Raji (cell line): ENCODE data around the gene SLC44A1.

Source experiments
- POLR2A ChIP-seq: IDR thresholded peaks from 2 replicates; pipeline ENCODE4 v1.6.1; 2011; ENCODE audit warnings: low read depth, low read length, control low read depth; ENCODE audit not compliant: insufficient read depth

The SLC44A1 gene

DNA sequence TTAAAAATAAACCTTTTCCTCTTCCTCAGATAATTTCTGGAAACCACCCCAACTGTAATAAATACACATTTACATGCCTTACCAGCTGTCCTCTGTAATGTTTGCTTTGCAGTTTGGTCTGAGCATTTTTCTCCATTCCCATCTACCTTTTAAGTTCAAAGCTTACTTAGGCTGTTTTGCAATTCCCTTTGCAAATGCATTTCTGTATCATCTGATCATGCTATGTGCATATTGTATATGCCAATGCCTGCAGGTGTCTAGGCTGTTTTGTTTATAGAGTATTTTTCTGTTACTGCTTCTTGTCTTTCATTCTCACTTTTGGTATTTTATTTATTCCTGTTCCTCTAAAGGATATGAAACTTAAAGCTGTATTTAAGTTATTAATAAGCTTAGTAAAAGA is 86.3 kb downstream of the SLC44A1 start:
- TF ChIP-seq POLR2A: no peak

DNA sequence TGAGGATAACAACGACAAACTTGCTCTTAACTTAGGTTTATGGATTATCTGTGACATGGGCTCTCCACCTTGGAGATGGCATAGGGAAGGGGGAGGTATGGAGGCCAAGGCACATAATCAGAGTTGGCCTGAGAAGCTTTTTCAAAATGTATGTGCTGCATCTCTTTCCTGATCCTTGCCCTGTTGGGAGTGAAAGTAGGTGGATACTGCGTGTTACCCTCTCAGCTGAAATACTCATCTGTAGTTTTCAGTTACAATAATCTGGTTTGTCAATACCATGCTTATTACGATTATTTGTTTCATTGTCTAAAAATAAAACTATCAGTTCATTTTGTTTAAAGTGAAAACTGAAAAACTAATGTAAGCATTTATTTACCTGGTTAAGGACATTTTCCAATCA is 86.7 kb downstream of the SLC44A1 start:
- TF ChIP-seq POLR2A: no peak

- no peak for TF ChIP-seq POLR2A
Measured at GRCh38 chr9:105331755-105332154, 87.3 kb downstream of the SLC44A1 start.

GRCh38 chr9:105332471-105332870 is 88.0 kb downstream of the SLC44A1 start:
- TF ChIP-seq POLR2A: no peak

GRCh38 chr9:105333076-105333475 is 88.6 kb downstream of the SLC44A1 start:
- no peak for TF ChIP-seq POLR2A

GRCh38 chr9:105333811-105334210 is 89.4 kb downstream of the SLC44A1 start:
- TF ChIP-seq POLR2A: no peak

GRCh38 chr9:105338308-105338707 is 93.9 kb downstream of the SLC44A1 start:
- no peak for TF ChIP-seq POLR2A

- no peak for TF ChIP-seq POLR2A
Measured at GRCh38 chr9:105339849-105340248, 95.4 kb downstream of the SLC44A1 start.

DNA sequence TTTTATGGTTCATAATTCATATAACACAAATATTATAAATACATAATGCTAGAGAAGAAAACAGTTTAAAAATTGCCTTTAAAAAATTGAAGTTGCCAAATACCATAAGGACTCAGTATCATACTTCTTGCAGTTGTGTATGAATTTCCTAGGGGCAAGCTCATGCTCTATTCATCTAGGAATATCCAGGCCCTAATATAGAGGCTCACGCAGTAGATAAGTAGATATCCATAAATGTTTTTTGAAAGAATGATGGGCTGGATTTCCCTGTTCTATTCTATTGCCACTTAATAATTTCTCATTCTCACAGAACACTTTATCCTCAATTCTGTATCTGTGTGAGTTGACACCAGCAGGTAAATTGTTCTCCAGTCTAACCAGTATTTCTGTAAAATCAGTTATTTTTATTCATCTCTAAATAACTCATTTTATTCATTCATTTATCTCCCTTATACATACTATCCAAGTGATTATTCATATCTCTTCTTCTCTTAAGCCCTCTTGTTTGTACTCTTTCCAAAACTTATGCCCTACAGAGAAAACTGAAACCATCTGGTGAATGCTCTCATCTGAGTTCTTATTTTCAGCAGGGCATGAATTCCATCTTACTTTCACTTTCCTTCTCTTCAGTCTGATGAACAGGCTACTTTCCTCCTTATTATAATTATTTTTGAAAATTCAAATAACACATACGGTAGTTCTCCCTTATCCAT is 97.1 kb downstream of the SLC44A1 start:
- no peak for TF ChIP-seq POLR2A

DNA sequence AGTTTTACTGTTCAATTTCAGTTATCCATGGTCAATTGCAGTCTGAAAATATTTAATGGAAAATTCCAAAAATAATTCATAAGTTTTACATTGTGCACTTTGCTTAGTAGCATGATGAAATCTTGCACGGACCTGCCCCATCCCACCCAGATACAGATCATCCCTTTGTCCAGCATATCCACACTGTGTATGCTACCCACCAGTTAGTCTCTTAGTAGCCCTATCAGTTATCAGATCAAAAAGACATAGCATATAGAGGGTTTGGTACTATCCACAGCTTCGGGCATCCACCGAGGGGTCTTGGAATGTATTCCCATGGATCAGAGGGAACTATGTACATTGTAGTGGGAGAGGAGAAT is 97.7 kb downstream of the SLC44A1 start:
- no peak for TF ChIP-seq POLR2A

DNA sequence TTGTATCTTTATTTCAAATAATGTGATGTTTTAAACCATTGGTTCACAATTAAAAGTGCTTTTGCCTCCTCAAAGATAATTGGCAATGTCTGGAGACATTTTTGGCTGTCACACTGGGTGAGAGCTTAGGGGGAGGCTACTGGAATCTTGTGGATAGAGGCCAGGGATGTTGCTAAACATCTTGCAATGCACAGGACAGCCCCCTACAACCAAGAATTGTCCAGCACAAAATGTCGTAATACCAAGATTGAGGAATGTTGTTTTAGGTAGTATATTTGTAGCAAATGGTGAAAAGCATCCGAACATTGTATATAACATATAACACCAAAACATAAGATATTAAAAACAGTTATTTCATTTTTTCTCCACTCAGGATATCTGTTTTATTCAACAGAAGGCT is 99.8 kb downstream of the SLC44A1 start:
- no peak for TF ChIP-seq POLR2A

DNA sequence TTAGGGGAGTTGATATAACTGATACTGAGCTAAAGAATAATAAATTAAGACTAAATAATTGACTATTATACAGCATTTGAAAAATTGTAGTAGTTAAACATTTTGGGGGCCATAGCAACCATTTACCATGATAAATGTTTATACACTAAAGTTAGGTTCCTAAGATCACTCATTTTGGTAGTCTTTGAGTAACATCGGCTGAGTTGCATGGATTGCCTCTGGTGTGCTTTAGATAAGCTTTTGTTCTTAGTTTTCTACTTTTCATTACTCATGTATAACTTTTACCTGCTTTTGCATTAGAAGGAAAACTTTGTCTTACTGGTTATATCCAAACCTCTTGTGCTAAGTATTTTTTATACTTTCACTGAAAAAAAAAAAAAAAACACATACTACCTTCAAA is 101.2 kb downstream of the SLC44A1 start:
- TF ChIP-seq POLR2A: no peak

DNA sequence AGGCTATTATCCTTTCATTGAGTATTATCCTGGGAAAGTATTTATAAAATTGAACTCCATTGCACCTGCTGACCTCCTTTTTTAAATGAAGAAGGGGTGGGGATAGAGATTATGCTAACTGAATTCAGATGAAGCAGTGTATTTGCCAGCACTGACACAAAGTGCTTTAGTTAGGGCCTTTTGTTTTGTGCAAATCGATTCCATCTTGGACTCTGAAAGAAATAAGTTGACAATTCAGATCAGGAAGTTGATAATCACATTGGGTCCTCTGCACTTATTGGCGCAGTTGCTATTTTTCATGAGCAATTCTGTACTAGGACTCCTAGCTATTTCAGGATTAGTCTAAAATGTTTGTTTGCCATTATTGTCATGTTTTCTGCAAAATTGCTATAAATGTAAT is 101.8 kb downstream of the SLC44A1 start:
- no peak for TF ChIP-seq POLR2A

DNA sequence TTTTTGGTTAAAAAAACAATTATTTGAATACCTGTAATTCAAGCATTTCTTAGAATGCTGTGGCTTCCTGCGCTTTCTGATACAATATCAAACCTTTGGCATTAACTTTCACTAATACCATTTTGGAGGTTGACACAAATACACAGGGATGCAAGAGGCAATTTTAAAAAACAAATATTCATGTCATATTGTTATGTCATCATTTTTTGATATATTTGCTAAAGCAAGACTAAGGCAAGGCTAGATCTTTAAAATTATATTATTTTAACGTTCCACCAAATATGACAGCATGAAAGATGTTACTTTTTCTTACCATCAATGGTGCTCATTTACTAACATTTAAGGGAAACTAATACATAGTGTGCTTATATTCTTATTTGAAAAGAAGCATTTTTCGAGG is 110.0 kb downstream of the SLC44A1 start:
- TF ChIP-seq POLR2A: no peak

- no peak for TF ChIP-seq POLR2A
Measured at GRCh38 chr9:105355781-105356180, 111.3 kb downstream of the SLC44A1 start.

DNA sequence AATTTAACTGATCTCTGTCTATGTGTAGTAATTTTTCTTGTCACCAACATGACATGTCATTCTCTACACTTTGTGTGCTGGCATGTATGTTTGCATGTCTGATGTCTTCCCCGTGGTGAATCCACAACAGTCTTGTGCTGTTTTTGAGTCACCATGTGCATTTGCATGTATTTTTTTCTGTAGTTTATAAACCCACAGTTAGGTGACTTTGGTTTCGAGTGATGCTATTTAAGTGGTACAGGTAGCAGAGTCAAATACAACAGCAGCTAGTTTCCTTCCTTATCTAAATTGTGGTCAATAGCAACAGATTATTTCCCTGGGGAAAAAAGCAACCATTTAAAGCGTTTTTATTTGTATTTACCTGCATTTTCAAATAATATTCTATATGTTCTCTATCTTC is 113.5 kb downstream of the SLC44A1 start:
- TF ChIP-seq POLR2A: no peak

GRCh38 chr9:105359892-105360291 is 115.4 kb downstream of the SLC44A1 start:
- no peak for TF ChIP-seq POLR2A
